Pancreas (tissue), 10 donors: ENCODE data around the gene AAMP. TPM values are rescaled to one million over a fixed set of nuclear protein-coding genes. Genes with fewer than 3 reads are reported as not detected.

ENCODE experiments used
- ATAC-seq, 4 donors: fragments of 200-7000 bp; cut with Tn5 transposase; one replicate each; pipeline versions ENCODE4 v1.8.0 to v1.9.1; 2020; ENCODE audit warnings: mild to moderate bottlenecking in 4 of 4, moderate library complexity in 4 of 4
- DNase-seq, 6 donors: peaks; one replicate each; pipeline ENCODE4 v3.0.0-alpha.2; 2020
- FAIRE-seq: peaks from 2 replicates; lab custom pipeline; 2012; peaks lifted over from hg19 to GRCh38; lab: Jason Lieb, UNC
- H3K27ac ChIP-seq, 4 donors: fragments of 200-600 bp; sonication (generic); 1 replicate in 3 of 4; 2 replicates in 1 of 4; pipeline versions ENCODE4 v1.5.0 to v1.8.0; 2020
- H3K27me3 ChIP-seq, 4 donors: fragments of 200-600 bp; one replicate each; pipeline ENCODE4 v1.8.0; 2021
- H3K36me3 ChIP-seq, 3 donors: fragments of 200-600 bp; sonication (generic) in 1 of 3; one replicate each; pipeline versions ENCODE4 v1.5.0 to v1.8.0; 2020 to 2021
- H3K4me1 ChIP-seq, 3 donors: fragments of 200-600 bp; one replicate each; pipeline ENCODE4 v1.8.0; 2021
- H3K4me3 ChIP-seq, 4 donors: fragments of 200-600 bp; sonication (generic) in 2 of 4; one replicate each; pipeline versions ENCODE4 v1.5.0 to v1.8.0; 2020 to 2021
- H3K9me3 ChIP-seq, 4 donors: fragments of 200-600 bp; one replicate each; pipeline ENCODE4 v1.8.0; 2021
- WGBS, 2 donors: extraction: QIAGEN DNeasy Blood & Tissue Kit; methylation state at CpG; one replicate each; pipeline ENCODE4 v1.1.7; 2013; 5-methylcytosine and 5-hydroxymethylcytosine counted together
- intact Hi-C, 3 donors: fragments of 100-400 bp; cut with DNase I; formaldehyde crosslinking; loops; one replicate each; pipeline versions ENCODE4 v1.11.1 to v1.14.2; 2022
- polyA plus RNA-seq, 2 donors: library from polyadenylated mRNA; stranded (reverse); fragments of 200-250 nt; gene quantifications; one replicate each; pipeline ENCODE4 v1.2.3, GENCODE V29; 2013
- total RNA-seq, 6 donors: library from RNA; stranded (reverse); fragmentation: NEBNext Ultra II Directional in 4 of 6; extraction: Animal tissue kit (Norgen Biotek cat#: 25700) in 4 of 6; gene quantifications; one replicate each; pipeline versions ENCODE4 v1.2.1 to v1.2.4, GENCODE V29; 2021 to 2023
- TF ChIP-seq, protein P1 (sequence below), 4 donors: fragments of 200-600 bp; sonication (generic) in 3 of 4; IDR thresholded peaks; one replicate each; pipeline versions ENCODE4 v1.5.0 to v1.8.0; 2021; ENCODE audit warnings: antibody characterized with exemption in 4 of 4
- donor health status: healthy with polysubstance abuse.
- donor health status: DM: no; HTN: no; CAD: no; lungs with moderate emphysema.
- donor health status: DM: no; HTN: no; CAD: no.
- donor health status: control.
- donor health status: control.
- donor health status: Bipolar disorder and iron deficiency.
- donor health status: DM: yes; HTN: yes; CAD: no.
- donor health status: DM: no; HTN: no; CAD: no.
- donor health status: DM: no; HTN: no; CAD: no.
- donor health status: DM: yes; HTN: yes; CAD: no.

The AAMP gene
- total and polyA plus RNA-seq, 8 donors, result 34.0 to 85.5 (median 41.4) TPM

DNA sequence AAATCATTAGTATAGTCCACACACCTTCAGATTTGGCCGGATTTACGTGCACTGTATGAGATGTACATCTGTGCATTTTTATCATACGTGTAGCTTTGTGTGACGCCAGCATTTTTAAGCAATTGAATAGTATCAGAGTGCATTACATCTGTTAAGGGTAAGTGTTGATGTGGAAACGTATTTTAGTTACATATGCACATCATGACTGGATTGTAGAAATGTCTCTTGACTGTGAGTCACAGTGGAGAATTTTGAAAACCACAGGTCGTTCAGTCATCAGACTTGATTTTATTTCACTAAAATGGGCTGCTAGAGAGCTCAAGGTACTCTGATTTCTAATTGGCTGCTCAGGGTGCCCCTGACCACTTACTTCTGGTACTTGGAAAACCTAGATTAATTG lies 14.5 kb downstream of the AAMP start:
- TF ChIP-seq, protein P1, sequence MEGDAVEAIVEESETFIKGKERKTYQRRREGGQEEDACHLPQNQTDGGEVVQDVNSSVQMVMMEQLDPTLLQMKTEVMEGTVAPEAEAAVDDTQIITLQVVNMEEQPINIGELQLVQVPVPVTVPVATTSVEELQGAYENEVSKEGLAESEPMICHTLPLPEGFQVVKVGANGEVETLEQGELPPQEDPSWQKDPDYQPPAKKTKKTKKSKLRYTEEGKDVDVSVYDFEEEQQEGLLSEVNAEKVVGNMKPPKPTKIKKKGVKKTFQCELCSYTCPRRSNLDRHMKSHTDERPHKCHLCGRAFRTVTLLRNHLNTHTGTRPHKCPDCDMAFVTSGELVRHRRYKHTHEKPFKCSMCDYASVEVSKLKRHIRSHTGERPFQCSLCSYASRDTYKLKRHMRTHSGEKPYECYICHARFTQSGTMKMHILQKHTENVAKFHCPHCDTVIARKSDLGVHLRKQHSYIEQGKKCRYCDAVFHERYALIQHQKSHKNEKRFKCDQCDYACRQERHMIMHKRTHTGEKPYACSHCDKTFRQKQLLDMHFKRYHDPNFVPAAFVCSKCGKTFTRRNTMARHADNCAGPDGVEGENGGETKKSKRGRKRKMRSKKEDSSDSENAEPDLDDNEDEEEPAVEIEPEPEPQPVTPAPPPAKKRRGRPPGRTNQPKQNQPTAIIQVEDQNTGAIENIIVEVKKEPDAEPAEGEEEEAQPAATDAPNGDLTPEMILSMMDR (IDR thresholded peaks at IDR 0.05), result no peak
- Histone ChIP-seq H3K4me1 (no peaks in the 10 kb centered on the region), H3K36me3 (peaks cover 0 to 44% (median 14%) of the 10 kb centered on the region in 3 donors), H3K27me3 (no peaks in the 10 kb centered on the region), H3K9me3 (no peaks in the 10 kb centered on the region), H3K27ac (no peak overlapping the region), H3K4me3 (no peak overlapping the region)
- FAIRE-seq (no peak), ATAC-seq (no peak), DNase-seq (no peak)
- 68 to 79% methylated on average over 6 of the region's 6 CpGs for WGBS, 2 donors
- intact Hi-C loops, result no loop called here

GRCh38 chr2:218253232-218253625 lies 16.7 kb downstream of the AAMP start:
- Histone ChIP-seq H3K27me3 (no peaks in the 10 kb centered on the region), H3K36me3 (peaks cover 5 to 65% (median 29%) of the 10 kb centered on the region in 3 donors), H3K4me3 (no peak overlapping the region), H3K4me1 (no peaks in the 10 kb centered on the region), H3K9me3 (no peaks in the 10 kb centered on the region), H3K27ac (no peak overlapping the region)
- FAIRE-seq, result no peak
- 60 to 66% methylated on average over 5 of the region's 5 CpGs for WGBS, 2 donors
- TF ChIP-seq, protein P1 (IDR thresholded peaks at IDR 0.05), result no peak
- no peak for ATAC-seq
- no peak for DNase-seq
- intact Hi-C loops, result no loop called here

DNA sequence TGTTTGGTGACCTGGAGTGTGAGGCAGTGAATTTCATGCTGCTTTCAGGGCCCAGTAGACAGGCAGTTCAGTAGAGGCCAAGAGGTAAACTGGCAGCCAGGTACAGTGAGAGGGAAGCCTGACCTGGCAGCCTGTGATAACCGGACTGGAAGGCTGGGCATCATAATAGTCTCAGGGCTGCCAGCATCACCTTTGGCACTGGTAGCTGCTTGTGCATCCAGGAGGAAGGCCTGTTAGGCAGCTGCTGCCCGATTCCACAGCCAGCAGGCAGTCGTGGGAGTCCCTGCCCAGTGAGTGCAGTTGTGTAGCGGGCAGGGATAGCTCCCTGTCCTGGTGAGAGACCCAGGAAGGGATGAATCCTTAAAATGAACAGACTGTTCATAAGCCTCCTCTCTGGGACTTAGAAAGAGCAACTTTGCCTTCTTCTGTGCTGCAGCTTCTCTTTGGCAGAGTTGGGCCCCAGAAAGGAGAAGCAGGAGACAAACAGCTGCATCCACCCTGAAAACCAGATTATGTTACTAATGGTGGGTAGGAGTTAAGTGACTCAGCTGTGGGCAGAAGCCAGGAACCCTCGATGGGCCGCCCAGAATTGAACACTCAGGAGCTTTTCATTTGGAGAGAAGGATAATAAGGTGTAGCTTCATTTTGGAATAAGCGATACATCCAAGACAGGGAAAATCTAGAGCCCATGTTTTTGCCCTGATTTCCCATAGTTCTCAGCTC lies 17.3 kb downstream of the AAMP start:
- no peak for DNase-seq
- Histone ChIP-seq H3K27me3 (no peaks in the 10 kb centered on the region), H3K4me3 (no peak overlapping the region), H3K4me1 (no peaks in the 10 kb centered on the region), H3K9me3 (no peaks in the 10 kb centered on the region), H3K27ac (no peak overlapping the region), H3K36me3 (peaks cover 7 to 70% (median 33%) of the 10 kb centered on the region in 3 donors)
- no peak for ATAC-seq
- intact Hi-C loops, result no loop called here
- no peak for FAIRE-seq
- TF ChIP-seq, protein P1 (IDR thresholded peaks at IDR 0.05), result no peak
- 75 to 85% methylated on average over 7 of the region's 7 CpGs for WGBS, 2 donors

- Histone ChIP-seq H3K4me1 (no peaks in the 10 kb centered on the region), H3K27me3 (no peaks in the 10 kb centered on the region), H3K4me3 (no peak overlapping the region), H3K27ac (no peak overlapping the region), H3K9me3 (no peaks in the 10 kb centered on the region), H3K36me3 (peaks cover 7 to 93% (median 45%) of the 10 kb centered on the region in 3 donors)
- no peak for DNase-seq
- WGBS, 2 donors, result 92 to 94% methylated on average over 13 of the region's 13 CpGs
- FAIRE-seq, result no peak
- no peak for ATAC-seq
- TF ChIP-seq, protein P1 (IDR thresholded peaks at IDR 0.05), result no peak
- intact Hi-C loops, result no loop called here
Measured at GRCh38 chr2:218249691-218250090, 20.2 kb downstream of the AAMP start.

DNA sequence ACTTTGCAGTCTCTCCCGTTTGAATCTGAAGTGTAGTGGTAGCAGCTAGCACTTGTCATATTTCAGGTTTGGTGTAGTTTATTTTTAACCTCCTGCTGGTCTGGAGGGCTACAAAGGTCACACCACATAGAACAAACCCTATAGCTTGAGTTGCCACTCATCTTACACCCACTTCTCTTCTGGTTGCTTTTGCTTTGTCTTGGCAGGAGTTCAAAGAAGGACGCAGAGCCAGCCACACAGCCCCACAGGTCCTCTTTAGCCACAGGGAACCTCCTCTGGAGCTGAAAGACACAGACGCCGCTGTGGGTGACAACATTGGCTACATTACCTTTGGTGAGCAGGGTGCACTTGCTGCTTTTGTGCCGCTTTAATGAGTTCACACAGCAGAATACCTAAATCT lies 24.7 kb downstream of the AAMP start:
- TF ChIP-seq, protein P1 (IDR thresholded peaks at IDR 0.05), result no peak
- intact Hi-C loops, result no loop called here
- Histone ChIP-seq H3K9me3 (no peaks in the 10 kb centered on the region), H3K27me3 (no peaks in the 10 kb centered on the region), H3K4me1 (no peaks in the 10 kb centered on the region), H3K4me3 (no peak overlapping the region), H3K36me3 (peaks cover 7 to 55% (median 42%) of the 10 kb centered on the region in 3 donors), H3K27ac (no peak overlapping the region)
- FAIRE-seq, result no peak
- no peak for ATAC-seq
- WGBS, 2 donors, result 75 to 80% methylated on average over 5 of the region's 5 CpGs
- no peak for DNase-seq
